Mononuclear cell (primary cell): Measurements from ENCODE around the gene PTGES3. TPM values are rescaled to one million over a fixed set of nuclear protein-coding genes. Genes with fewer than 3 reads are reported as not detected.

Experiments
- H3K27me3 ChIP-seq: 2 replicates; pipeline ENCODE4 v1.6.0; 2011; ENCODE audit warnings: low read length, control low read depth; ENCODE audit not compliant: insufficient read depth
- H3K4me1 ChIP-seq: 2 replicates; pipeline ENCODE4 v1.5.1; 2011; ENCODE audit warnings: mild to moderate bottlenecking, low read length, control low read depth; ENCODE audit not compliant: insufficient read depth
- H3K4me3 ChIP-seq: 2 replicates; pipeline ENCODE4 v1.5.1; 2011; ENCODE audit warnings: mild to moderate bottlenecking, low read length, moderate library complexity
- H3K9me3 ChIP-seq: 2 replicates; pipeline ENCODE4 v1.5.1; 2011; ENCODE audit warnings: low read depth, mild to moderate bottlenecking, control low read depth, low read length
- total RNA-seq: library from RNA; depleted of rRNA; stranded (reverse); fragments of >200 nt; gene quantifications from one replicate; pipeline ENCODE4 v1.2.3, GENCODE V29; 2012

PTGES3 gene
- total RNA-seq, 1 donor = 78.4 TPM

DNA sequence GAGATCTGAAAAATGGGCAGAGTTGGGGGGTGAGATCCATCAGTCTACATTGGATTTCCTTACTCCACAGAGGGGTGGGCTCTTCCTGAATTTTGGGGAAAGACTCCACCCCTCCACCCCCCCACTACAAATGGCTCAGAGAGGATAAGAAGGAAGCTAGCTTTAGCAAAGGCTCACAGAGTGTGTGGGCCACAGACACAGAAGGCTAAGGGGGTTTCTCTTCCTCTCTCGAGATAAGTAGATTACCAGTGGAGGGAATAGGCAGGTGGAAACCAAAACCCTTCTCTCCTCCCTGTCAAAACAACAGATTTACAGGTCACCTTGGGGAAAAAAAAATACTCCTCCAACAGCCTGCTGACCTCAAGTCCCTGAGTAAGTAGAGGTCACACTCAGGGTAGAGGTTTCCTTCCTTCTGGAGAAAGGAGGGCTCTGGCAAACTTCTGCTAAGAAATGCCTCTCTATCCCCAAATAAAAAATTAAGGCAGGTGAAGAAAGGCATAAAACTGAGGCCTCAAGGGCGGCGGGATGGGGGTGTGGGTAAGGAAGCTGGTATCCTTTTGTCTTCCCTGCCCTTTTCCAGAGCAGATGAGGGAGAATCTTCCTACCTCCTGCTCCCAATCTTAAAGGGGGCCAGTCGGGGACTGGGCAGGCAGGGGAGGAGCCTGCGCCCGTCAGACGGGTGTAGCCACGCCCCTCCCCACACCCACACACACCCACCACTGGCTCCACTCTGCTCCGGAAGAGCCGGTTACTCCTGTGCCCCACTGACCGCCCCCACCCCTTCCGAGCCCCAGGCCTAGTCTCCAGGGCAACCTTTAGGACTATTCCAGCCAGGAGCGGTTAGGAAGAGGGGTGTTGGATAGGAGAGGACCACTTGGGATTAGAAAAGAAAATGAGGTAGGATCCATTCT is 56.0 kb downstream of the PTGES3 start:
- Histone ChIP-seq H3K4me1 (peaks cover 82% of the 10 kb centered on the region), H3K4me3 (no peak overlapping the region), H3K9me3 (no peaks in the 10 kb centered on the region), H3K27me3 (no peaks in the 10 kb centered on the region)

DNA sequence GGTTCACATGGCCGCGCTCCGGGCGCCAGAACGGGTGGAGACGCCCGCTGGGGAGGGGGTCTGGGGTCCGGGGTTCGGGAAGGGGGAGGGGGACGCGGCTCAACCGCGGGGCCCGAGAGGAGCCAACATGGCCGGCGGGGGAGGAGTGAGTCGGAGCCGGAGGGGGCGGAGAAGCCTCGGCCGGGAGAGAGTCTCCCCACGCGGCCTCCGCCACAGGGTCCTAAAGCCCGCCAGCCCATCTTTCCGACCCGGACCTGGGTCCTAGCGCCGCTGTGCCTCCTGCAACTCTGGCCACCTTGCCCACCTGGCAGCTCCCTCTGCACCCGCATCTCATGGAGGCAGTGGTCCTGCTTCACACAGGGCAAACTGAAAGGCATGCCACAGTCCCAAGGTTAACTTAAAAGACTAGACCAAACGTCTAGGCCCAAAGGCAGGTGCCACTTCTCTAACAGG is 57.9 kb downstream of the PTGES3 start, which contains the start of gene BAZ2A:
TSS of gene BAZ2A (minus strand) at position 147 of the 453 bp plus-strand sequence. CDS start 12,796 bp downstream, outside the sequence.
- peak within 1 kb of the TSS; percentile 100 for H3K4me3 ChIP-seq
- peaks cover 74% of the 10 kb centered on the region for H3K4me1 ChIP-seq
- H3K9me3 ChIP-seq = no peaks in the 10 kb centered on the region
- no peaks in the 10 kb centered on the region for H3K27me3 ChIP-seq

DNA sequence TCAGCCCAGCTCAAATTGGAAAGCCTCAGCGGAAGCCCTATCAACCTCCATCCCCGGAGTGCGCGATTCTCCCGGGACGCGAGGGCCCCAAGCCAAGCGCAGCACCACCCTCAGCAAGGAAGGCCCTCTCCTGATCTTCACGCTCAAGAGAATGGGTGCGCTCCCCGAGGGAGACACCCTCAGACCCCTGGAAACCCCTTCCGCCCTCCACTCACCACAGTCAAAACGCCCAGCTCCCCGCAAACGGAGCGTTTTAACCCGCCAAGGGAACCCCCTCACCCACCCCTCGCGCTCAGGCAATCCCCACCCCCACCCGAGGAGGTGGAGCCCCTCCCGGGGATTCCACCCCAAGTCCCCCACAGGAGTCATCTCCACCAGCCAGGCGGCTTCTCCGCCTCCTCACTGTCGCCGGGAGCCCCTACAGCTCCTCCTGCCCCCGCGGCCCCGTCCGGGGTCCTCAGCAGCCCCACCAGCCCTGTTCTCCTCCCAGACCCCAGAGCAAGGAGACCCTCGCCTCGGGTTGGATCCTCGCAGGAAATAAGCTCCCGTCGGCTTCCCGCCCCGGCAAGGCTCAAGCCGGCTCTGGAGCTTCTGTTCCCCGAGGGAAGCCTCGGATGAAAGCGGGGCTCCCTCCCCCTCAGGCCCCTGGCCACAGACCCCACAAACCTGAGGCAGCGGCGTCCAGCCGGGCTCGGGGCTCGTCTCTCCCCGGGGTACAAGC is 58.5 kb downstream of the PTGES3 start:
- Histone ChIP-seq H3K4me3 (peak overlapping the region; percentile 100), H3K4me1 (peaks cover 74% of the 10 kb centered on the region)

DNA sequence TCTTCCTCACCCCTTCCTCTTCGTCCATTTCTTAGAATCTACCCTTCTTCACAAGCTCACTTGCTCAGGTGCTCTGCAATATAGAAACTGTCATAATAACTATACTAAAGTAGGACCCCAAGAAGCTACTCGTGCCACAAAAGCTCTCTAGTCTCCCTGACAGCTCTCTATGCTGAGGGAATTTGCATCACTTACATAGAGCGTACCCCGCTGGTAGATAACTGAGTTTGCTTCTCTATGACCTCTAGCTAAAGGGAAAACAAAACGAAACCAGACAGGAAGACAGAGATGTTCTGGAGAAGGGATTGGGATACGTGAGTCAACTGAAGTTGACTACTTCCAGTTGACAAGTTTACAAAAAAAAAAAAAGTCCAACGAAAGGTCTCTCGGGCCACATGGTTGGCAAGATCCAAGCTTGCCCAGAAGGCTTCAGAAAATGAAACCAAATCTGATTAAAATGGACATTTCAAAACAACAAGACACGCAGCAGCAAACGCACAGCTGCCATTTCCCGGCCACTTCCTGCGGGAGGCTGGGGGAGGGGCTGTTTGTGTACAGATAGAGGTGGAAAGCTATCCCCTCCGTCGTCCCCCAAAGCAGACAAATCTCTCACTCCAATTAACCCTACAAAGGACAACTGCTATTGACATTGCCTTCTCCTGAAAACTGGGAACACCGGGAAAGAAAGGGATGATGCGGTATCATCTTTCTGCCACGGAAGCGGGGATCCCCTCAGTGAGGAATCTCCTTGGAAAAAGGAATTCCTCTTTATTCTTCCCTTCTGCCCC is 59.2 kb downstream of the PTGES3 start:
- peaks cover 67% of the 10 kb centered on the region for H3K4me1 ChIP-seq
- H3K27me3 ChIP-seq = no peaks in the 10 kb centered on the region
- H3K4me3 ChIP-seq = peak overlapping the region; percentile 100
- H3K9me3 ChIP-seq = no peaks in the 10 kb centered on the region

More for the DNA sequence above, 58.5 kb downstream of the PTGES3 start:
- no peaks in the 10 kb centered on the region for H3K9me3 ChIP-seq
- H3K27me3 ChIP-seq = no peaks in the 10 kb centered on the region

DNA sequence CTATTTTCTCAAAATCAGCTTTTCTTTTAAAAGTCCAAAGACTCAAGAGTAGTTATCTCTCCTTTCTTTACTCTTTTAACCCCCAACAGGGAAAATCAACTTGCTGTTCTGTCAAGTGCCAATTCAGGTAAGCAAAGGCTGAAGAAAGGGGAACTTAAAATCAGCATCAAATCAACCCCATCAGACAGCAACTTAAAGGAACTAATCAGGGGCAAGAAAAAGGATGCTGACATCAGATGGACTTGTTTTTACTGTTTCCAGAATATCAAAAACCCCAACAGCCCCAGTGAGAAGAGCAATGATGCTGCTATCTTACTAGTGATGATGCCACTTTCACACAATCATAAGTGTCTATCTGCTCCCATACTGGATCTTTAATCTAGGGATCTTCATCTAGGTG is 61.4 kb downstream of the PTGES3 start:
- peaks cover 59% of the 10 kb centered on the region for H3K4me1 ChIP-seq
- no peaks in the 10 kb centered on the region for H3K9me3 ChIP-seq
- H3K27me3 ChIP-seq = no peaks in the 10 kb centered on the region
- no peak overlapping the region for H3K4me3 ChIP-seq

DNA sequence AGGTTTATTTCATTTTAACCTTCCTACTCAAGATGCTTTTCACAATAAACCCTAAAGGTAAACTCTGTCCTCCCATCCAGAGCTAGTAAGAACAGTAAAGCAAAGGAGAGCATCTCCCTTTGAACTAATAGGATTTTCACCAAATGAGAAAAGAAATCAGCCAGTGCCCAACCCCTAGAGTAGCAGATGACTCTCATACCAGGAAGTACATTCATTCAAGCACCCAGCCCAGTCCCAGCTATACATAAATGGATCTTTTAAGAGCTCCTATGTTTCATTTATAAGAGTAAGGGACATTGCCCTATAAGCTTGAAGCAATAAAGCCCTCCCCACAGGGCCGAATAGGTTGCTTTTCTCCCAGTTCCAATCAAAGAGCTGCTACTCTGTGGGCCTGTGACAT is 65.5 kb downstream of the PTGES3 start:
- Histone ChIP-seq H3K9me3 (no peaks in the 10 kb centered on the region), H3K4me3 (no peak overlapping the region), H3K27me3 (no peaks in the 10 kb centered on the region), H3K4me1 (peaks cover 31% of the 10 kb centered on the region)

DNA sequence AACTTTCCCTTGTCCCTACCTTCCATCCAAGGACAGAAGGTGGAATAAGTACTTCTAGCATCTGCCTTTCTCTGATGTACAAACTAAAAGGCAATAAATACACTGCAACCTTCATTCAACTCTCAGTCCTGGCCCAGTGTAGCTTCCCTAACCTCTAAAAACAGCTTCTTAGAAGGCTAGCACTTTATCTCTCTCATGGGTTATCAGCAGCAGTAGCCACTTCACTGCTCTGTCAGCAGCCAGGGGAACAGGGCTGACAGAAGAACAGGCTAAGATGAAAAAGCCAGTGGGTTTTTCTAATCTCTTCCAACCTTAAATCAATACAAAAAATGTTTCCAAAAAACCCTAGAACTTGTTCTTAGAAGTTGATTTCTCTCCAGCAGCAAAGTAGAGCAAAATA is 71.2 kb downstream of the PTGES3 start:
- Histone ChIP-seq H3K27me3 (no peaks in the 10 kb centered on the region), H3K9me3 (no peaks in the 10 kb centered on the region), H3K4me1 (no peaks in the 10 kb centered on the region), H3K4me3 (no peak overlapping the region)

DNA sequence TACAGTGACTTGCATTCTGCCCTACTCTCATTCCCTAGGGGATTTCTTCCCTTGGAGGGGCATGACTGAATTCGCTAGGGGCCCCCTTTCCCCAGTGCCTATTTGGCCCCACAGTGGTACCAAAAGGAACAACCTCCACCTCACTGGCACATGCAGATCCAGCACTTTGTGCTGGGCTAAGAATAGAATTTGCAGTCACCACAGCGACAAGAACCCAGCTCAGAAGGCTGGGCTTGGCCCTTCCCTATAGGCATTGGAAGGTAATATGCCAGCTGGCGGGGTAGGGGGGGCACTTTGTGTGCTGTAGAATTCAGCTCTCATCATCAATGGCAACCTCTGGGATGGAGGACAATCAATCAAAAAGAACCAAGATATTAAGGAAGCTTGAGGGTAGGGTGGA is 71.8 kb downstream of the PTGES3 start:
- H3K9me3 ChIP-seq = no peaks in the 10 kb centered on the region

DNA sequence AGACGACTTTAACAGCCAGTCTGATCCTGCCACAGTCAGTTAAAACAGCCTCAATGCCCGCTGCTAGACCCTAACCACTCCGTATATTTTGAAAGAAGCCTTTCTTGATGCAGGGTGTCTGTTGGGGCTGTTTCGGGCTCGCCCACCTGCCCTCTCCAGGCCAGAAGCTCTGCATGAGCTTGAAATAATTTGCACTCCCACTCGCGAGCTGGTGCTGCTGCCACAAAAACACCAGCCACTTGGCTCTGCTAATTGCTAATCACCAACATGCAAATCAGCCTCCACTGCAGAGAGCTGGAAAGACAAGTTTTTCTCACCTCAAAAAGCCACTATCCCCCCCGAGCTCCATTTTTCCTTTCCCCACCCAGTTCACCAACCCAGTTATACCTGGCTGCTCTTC is 73.5 kb downstream of the PTGES3 start:
- no peaks in the 10 kb centered on the region for H3K27me3 ChIP-seq
- H3K4me3 ChIP-seq = no peak overlapping the region
- no peaks in the 10 kb centered on the region for H3K9me3 ChIP-seq
- no peaks in the 10 kb centered on the region for H3K4me1 ChIP-seq

More for the DNA sequence above, 71.8 kb downstream of the PTGES3 start:
- no peak overlapping the region for H3K4me3 ChIP-seq
- no peaks in the 10 kb centered on the region for H3K4me1 ChIP-seq
- no peaks in the 10 kb centered on the region for H3K27me3 ChIP-seq

Other genes starting within 250 kb of the PTGES3 start
- 1.3 TPM for gene TIMELESS, start 238.9 kb downstream of the PTGES3 start, total RNA-seq
- not detected for gene MIP, start 233.6 kb downstream of the PTGES3 start, total RNA-seq
- 2.9 TPM for gene SPRYD4, start 219.7 kb downstream of the PTGES3 start, total RNA-seq
- 1.2 TPM for gene GLS2, start 200.1 kb downstream of the PTGES3 start, total RNA-seq
- gene RBMS2, start 166.5 kb downstream of the PTGES3 start, total RNA-seq = 1.5 TPM
- gene BAZ2A, start 58.0 kb downstream of the PTGES3 start, total RNA-seq = 156 TPM
- gene ATP5F1B, start 42.3 kb downstream of the PTGES3 start, total RNA-seq = 253 TPM
- 2,113 TPM for gene NACA, start 37.0 kb upstream of the PTGES3 start, total RNA-seq
- 8.6 TPM for gene PRIM1, start 64.0 kb upstream of the PTGES3 start, total RNA-seq
- not detected for gene HSD17B6, start 75.0 kb upstream of the PTGES3 start, total RNA-seq
- not detected for gene SDR9C7, start 246.1 kb upstream of the PTGES3 start, total RNA-seq